Panc1 (cell line): ENCODE measurements around the gene RELA. TPM values are rescaled to one million over a fixed set of nuclear protein-coding genes. Genes with fewer than 3 reads are reported as not detected.
"Not testable (repeated sequence)": the region's sequence is repeated elsewhere in the genome, so short reads cannot be mapped to it uniquely, and the experiment has no call there.

Experiments
- ATAC-seq: fragments of 200-7000 bp; cut with Tn5 transposase; 2 replicates; pipeline ENCODE4 v1.9.1; 2020; ENCODE audit warnings: mild to moderate bottlenecking, moderate library complexity
- BruUV-seq: library from RNA; stranded (reverse); fragments of 400-500 nt; replicated peaks from 2 replicates; lab custom pipeline; 2021; lab: Mats Ljungman, UMichigan
- CTCF ChIA-PET: fragments of 300-600 bp; sonication (Branson Sonifier 250); formaldehyde crosslinking; loops from one replicate; lab custom pipeline; 2022; ENCODE audit warnings: antibody characterized with exemption; lab: Charles Lee
- POLR2A ChIA-PET: fragments of 300-600 bp; sonication (Branson Sonifier 250); formaldehyde crosslinking; loops from one replicate; lab custom pipeline; 2022; ENCODE audit warnings: antibody characterized with exemption; lab: Charles Lee
- DNase-seq: peaks from one replicate; pipeline ENCODE4 v3.0.0-alpha.2; 2010; ENCODE audit warnings: low read depth, low spot score
- H3K27ac ChIP-seq: 2 replicates; pipeline ENCODE4 v1.5.1; 2011; ENCODE audit warnings: mild to moderate bottlenecking, low read length, inconsistent platforms
- H3K27me3 ChIP-seq: fragments of 200-500 bp; sonication (Bioruptor generic); 2 replicates; pipeline ENCODE4 v1.6.0; 2014; ENCODE audit warnings: low read length, inconsistent platforms; ENCODE audit not compliant: control insufficient read depth, insufficient read depth
- H3K36me3 ChIP-seq: fragments of 200-500 bp; sonication (Bioruptor generic); 2 replicates; pipeline ENCODE4 v1.5.1; 2014; ENCODE audit warnings: inconsistent platforms, mild to moderate bottlenecking, low read length, moderate library complexity; ENCODE audit not compliant: control insufficient read depth, insufficient read depth
- H3K4me1 ChIP-seq: 2 replicates; pipeline ENCODE4 v1.5.1; 2011; ENCODE audit warnings: inconsistent platforms, mild to moderate bottlenecking, low read length, moderate library complexity; ENCODE audit not compliant: control insufficient read depth, insufficient read depth
- H3K4me3 ChIP-seq, 2 experiments: 2 replicates each; pipeline ENCODE4 v1.5.1; 2011 to 2012; ENCODE audit warnings: low read depth in 2 of 2, low read length in 2 of 2, mild to moderate bottlenecking in 2 of 2, inconsistent platforms in 1 of 2, moderate library complexity in 1 of 2
- H3K9me3 ChIP-seq: fragments of 200-500 bp; sonication (Bioruptor generic); 2 replicates; pipeline ENCODE4 v1.5.1; 2014; ENCODE audit warnings: low read depth, mild to moderate bottlenecking, inconsistent platforms, low read length, moderate library complexity; ENCODE audit not compliant: control insufficient read depth, insufficient read depth
- CTCF ChIP-seq: fragments of 450-650 bp; IDR thresholded peaks from 2 replicates; pipeline ENCODE4 v1.5.1; 2017; ENCODE audit warnings: mild to moderate bottlenecking
- POLR2AphosphoS5 ChIP-seq: IDR thresholded peaks from 2 replicates; pipeline ENCODE4 v1.6.1; 2012; ENCODE audit warnings: mild to moderate bottlenecking, low read depth, low read length, moderate library complexity
- REST ChIP-seq, 2 experiments: IDR thresholded peaks; 2 replicates each; pipeline ENCODE4 v1.6.1; 2011 to 2012; ENCODE audit warnings: low read depth in 2 of 2, control low read depth in 1 of 2, low read length in 1 of 2, mild to moderate bottlenecking in 1 of 2, moderate library complexity in 1 of 2; ENCODE audit not compliant: insufficient read depth in 1 of 2
- SIN3A ChIP-seq: IDR thresholded peaks from 2 replicates; pipeline ENCODE4 v1.6.1; 2012; ENCODE audit warnings: low read depth, mild to moderate bottlenecking, low read length, moderate library complexity, borderline replicate concordance; ENCODE audit not compliant: insufficient read depth
- TCF7L2 ChIP-seq: IDR thresholded peaks from 2 replicates; pipeline ENCODE4 v1.6.1; 2011; ENCODE audit warnings: mild to moderate bottlenecking, low read depth, low read length, inconsistent platforms
- in situ Hi-C: cut with HindIII; loops from 2 replicates; pipeline ENCODE4 v1.10.0; 2016; ENCODE audit warnings: low sequenced_read_pairs, low pct_unique_long_range_greater_than_20kb
- intact Hi-C: fragments of 100-400 bp; cut with micrococcal nuclease; formaldehyde crosslinking; loops from one replicate; pipeline ENCODE4 v1.10.0; 2022; ENCODE audit not compliant: unreplicated experiment
- total RNA-seq: library from RNA; stranded (reverse); gene quantifications from one replicate; pipeline ENCODE4 v1.2.1, GENCODE V29; 2021; ENCODE audit not compliant: unreplicated experiment

RELA gene
- total RNA-seq, 1 experiment from 2014 or later: 141 TPM

GRCh38 chr11:65661599-65662246 is 993 bp downstream of the RELA start:
- TSS peak; percentile 60 for BruUV-seq
- Histone ChIP-seq H3K4me3 (peak overlapping the region; percentile 81 to 100), H3K36me3 (peaks cover 20% of the 10 kb centered on the region), H3K27ac (peak overlapping the region; percentile 93), H3K9me3 (no peaks in the 10 kb centered on the region), H3K4me1 (peaks cover 11% of the 10 kb centered on the region), H3K27me3 (no peaks in the 10 kb centered on the region)
- ChIA-PET CTCF (interaction anchor here (0.6 kb wide), 1 partner anchor 101 kb away, joined by 10 read pairs; no protein-coding TSS in a partner anchor), POLR2A (no interaction called here)
- TF ChIP-seq REST (IDR thresholded peaks at IDR 0.05; ENCODE audit: insufficient read depth in 1 of 2, low read depth in 2 of 2, low read length in 1 of 2) (no peak), CTCF (no peak), POLR2AphosphoS5 (no peak), SIN3A (no peak), TCF7L2 (no peak)
- in situ Hi-C loops: no loop called here
- no peak for DNase-seq
- no peak for ATAC-seq
- intact Hi-C loops: no loop called here

GRCh38 chr11:65660908-65661307 is 1.8 kb downstream of the RELA start:
- ATAC-seq, intact Hi-C loops, H3K9me3 ChIP-seq, DNase-seq, POLR2A ChIA-PET, H3K27me3 ChIP-seq, in situ Hi-C loops, BruUV-seq: not testable (repeated sequence)
- Histone ChIP-seq H3K4me3 (peak overlapping the region in 1 of 2 experiments; percentile 100; a peak in 1 of 4 replicates), H3K27ac (0 out of 2 replicates have a peak overlapping the region, but pooled peaks have one; percentile 93), H3K36me3 (peaks cover 20% of the 10 kb centered on the region), H3K4me1 (peaks cover 11% of the 10 kb centered on the region)
- CTCF ChIA-PET: interaction anchor here (0.6 kb wide), 1 partner anchor 100 kb away, joined by 10 read pairs; no protein-coding TSS in a partner anchor

- H3K4me3 ChIP-seq: no peak overlapping the region
- no peaks in the 10 kb centered on the region for H3K27me3 ChIP-seq
- peaks cover 11% of the 10 kb centered on the region for H3K4me1 ChIP-seq
- CTCF ChIA-PET: no interaction called here
- peaks cover 20% of the 10 kb centered on the region for H3K36me3 ChIP-seq
- TF ChIP-seq TCF7L2 (no peak), POLR2AphosphoS5 (no peak)
- POLR2A ChIA-PET: interaction anchor here (0.6 kb wide), 1 partner anchor 151 kb away, joined by 4 read pairs; no protein-coding TSS in a partner anchor
- H3K9me3 ChIP-seq: no peaks in the 10 kb centered on the region
- DNase-seq: no peak
- BruUV-seq: no TSS peak
- in situ Hi-C loops (no loop called here), intact Hi-C loops (no loop called here)
- no peak for ATAC-seq
- no peak overlapping the region for H3K27ac ChIP-seq
Observed at GRCh38 chr11:65660038-65660437, 2.7 kb downstream of the RELA start.
